Activated naive CD8-positive, alpha-beta T cell treated with anti-CD3 and anti-CD28 coated beads, Interleukin-2, amount 50 U/mL, for 24 hours (primary cell): Measurements from ENCODE around the gene BEST1.

Experiments used
- ATAC-seq: fragments of 150-1000 bp; cut with Tn5 transposase; one replicate; pipeline ENCODE4 v1.10.0; 2021
- DNase-seq: peaks from one replicate; pipeline ENCODE4 v3.0.0; 2021
- H3K27ac Mint-ChIP-seq: one replicate; pipeline ENCODE4 v1.8.0; 2021; ENCODE audit warnings: mild to moderate bottlenecking, mixed read lengths
- H3K27me3 Mint-ChIP-seq: one replicate; pipeline ENCODE4 v1.8.0; 2021; ENCODE audit warnings: mixed read lengths
- H3K36me3 Mint-ChIP-seq: one replicate; pipeline ENCODE4 v1.8.0; 2021; ENCODE audit warnings: low read depth, mixed read lengths
- H3K4me1 Mint-ChIP-seq: one replicate; pipeline ENCODE4 v1.8.0; 2021; ENCODE audit warnings: mixed read lengths
- H3K4me3 Mint-ChIP-seq: one replicate; pipeline ENCODE4 v1.8.0; 2021; ENCODE audit warnings: mild to moderate bottlenecking, moderate library complexity, mixed read lengths
- H3K9me3 Mint-ChIP-seq: one replicate; pipeline ENCODE4 v1.8.0; 2021; ENCODE audit warnings: mixed read lengths

Gene BEST1

DNA sequence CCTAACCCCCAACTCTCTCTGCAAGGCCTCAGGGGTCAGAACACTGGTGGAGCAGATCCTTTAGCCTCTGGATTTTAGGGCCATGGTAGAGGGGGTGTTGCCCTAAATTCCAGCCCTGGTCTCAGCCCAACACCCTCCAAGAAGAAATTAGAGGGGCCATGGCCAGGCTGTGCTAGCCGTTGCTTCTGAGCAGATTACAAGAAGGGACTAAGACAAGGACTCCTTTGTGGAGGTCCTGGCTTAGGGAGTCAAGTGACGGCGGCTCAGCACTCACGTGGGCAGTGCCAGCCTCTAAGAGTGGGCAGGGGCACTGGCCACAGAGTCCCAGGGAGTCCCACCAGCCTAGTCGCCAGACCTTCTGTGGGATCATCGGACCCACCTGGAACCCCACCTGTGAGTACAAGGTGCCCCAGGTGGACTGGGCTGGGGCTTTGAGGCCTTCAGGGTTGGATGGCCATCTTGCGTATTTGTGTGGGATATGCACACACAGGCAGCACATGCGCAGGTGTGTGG, at the start of gene BEST1:
BEST1 (plus strand) TSS at position 317 of the 513 bp plus-strand sequence. CDS start 1,456 bp downstream, outside the sequence.
- H3K4me1 Mint-ChIP-seq, result peaks cover 6% of the 10 kb centered on the region
- ATAC-seq, result no peak
- no peaks in the 10 kb centered on the region for H3K9me3 Mint-ChIP-seq
- no peak within 1 kb of the TSS for H3K27ac Mint-ChIP-seq
- peaks cover 12% of the 10 kb centered on the region for H3K27me3 Mint-ChIP-seq
- no peak within 1 kb of the TSS for H3K4me3 Mint-ChIP-seq
- no peaks in the 10 kb centered on the region for H3K36me3 Mint-ChIP-seq
- no peak for DNase-seq

DNA sequence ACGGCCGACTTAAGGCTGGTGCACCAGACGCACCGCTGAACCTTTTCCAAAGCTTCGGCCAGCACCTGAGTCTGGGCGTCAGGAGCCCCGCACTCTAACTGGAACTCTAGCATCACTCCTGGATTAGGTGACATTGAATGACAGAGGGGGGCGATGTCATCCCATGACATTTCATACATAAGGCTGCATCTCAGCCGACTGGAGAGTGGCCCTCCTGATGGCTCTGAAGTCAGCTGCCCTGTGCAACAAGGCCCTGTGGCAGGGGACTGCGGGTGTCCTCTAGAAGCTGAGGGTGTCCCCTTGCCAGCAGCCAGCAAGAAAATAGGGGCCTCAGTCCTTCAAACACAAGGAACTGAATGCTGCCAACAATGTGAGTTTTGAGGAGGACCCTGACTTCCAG, 48.8 kb upstream of the BEST1 start:
- no peak overlapping the region for H3K27ac Mint-ChIP-seq
- H3K9me3 Mint-ChIP-seq, result no peaks in the 10 kb centered on the region
- no peaks in the 10 kb centered on the region for H3K27me3 Mint-ChIP-seq
- peaks cover 4% of the 10 kb centered on the region for H3K4me1 Mint-ChIP-seq
- DNase-seq (no peak), ATAC-seq (no peak)
- no peaks in the 10 kb centered on the region for H3K36me3 Mint-ChIP-seq
- no peak overlapping the region for H3K4me3 Mint-ChIP-seq

DNA sequence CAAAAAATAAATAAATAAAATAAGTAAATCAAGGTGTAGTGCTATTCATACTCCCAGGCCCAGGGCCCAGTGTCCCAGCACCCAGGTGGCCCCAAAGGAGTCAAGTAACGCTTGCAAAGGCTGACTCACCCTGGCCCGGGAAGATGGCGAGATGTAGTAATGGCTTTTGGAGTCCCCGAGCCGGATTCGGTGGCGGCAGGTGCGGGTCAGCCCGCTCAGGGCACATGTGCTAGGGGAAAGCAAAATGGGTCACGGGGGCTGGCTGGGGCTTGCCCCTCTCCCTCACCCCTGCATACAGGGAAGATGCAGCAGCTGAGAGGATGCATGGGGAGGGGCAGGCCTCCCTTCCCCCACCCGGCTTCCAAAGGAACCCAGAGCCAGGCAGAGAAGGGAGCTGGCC, 47.8 kb upstream of the BEST1 start:
- H3K36me3 Mint-ChIP-seq, result no peaks in the 10 kb centered on the region
- ATAC-seq, result no peak
- no peak overlapping the region for H3K4me3 Mint-ChIP-seq
- H3K27ac Mint-ChIP-seq, result no peak overlapping the region
- DNase-seq, result no peak
- no peaks in the 10 kb centered on the region for H3K9me3 Mint-ChIP-seq
- no peaks in the 10 kb centered on the region for H3K27me3 Mint-ChIP-seq
- peaks cover 4% of the 10 kb centered on the region for H3K4me1 Mint-ChIP-seq

DNA sequence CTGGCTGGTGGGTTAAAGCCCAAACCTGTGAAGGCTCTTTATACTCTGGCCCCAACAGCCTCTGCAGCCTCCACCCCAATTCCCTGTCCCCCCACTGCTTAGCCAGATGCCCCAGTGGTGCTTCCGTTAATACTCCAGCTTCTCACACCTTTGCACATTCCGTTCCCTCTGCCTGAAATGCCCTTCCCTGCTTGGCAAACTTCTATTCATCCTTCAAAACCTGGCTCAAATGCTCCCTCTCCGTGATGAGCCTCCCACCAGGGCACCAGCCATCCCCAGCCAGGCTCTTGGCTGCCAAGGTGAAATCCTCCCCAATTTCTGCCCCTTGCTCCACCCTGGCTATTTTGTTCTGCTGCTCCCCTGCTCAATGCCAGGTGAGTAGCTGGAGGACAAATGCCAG, 46.3 kb upstream of the BEST1 start:
- DNase-seq, result no peak
- H3K9me3 Mint-ChIP-seq, result no peaks in the 10 kb centered on the region
- H3K36me3 Mint-ChIP-seq, result no peaks in the 10 kb centered on the region
- H3K4me1 Mint-ChIP-seq, result peaks cover 4% of the 10 kb centered on the region
- H3K4me3 Mint-ChIP-seq, result no peak overlapping the region
- H3K27ac Mint-ChIP-seq, result no peak overlapping the region
- H3K27me3 Mint-ChIP-seq, result no peaks in the 10 kb centered on the region
- no peak for ATAC-seq

DNA sequence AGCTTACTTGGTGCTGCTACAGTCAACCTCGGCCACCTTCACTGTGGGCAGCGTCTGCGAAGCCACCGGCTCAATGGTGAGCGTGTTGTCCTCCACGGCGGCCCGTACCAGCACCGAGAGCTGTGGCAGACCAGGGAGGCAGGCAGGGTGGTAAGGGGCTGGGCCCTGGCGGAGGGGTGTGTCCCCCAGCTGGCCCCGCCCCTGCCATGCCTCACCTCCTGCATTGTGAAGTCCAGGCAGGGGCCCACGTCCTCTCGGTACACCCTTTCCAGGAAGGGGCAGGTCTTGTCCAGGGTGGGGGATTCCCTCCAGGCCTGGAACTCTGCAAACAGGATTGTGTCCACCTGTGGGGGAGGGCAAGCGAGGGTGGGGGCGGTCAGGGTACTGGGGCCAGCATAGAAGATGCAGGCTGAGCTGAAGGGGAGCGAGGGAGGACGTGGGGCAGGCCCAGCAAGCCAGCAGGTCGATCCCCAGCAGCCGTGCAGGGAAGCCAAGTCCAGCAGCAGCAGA, 45.6 kb upstream of the BEST1 start:
- Mint-ChIP-seq H3K9me3 (no peaks in the 10 kb centered on the region), H3K4me3 (no peak overlapping the region), H3K27ac (no peak overlapping the region), H3K4me1 (no peaks in the 10 kb centered on the region), H3K36me3 (no peaks in the 10 kb centered on the region), H3K27me3 (no peaks in the 10 kb centered on the region)
- ATAC-seq (no peak), DNase-seq (no peak)

DNA sequence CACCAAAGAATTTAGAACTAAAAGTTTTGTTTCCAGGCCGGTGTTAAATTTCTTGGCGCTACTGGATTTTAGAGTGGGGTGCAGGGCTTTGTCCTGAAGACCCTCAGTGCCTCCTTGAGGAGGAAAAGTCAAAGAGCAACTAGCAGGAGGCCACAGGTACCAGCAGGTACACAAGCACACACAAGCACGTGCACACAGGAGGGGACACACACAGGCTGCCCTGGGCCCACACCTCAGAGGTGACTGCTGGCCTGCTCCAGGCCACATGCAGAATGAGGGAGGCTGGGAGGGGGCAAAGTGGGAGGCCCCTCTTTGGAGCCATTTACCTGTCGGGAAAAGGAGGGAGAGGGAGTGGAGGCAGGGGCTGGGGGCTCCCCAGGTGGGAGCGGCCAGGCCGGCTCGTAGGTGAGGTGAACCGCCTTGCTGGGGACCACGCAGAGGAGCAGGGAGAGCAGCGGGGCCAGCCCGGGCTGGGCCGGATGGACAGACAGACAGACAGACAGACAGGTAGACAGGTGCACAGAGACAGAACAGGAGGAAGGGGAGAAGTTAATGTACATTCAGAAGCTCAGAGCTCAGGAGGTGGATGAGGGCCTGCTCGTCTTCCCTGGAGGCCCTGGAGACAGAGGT, 45.0 kb upstream of the BEST1 start:
- Mint-ChIP-seq H3K36me3 (no peaks in the 10 kb centered on the region), H3K4me3 (no peak overlapping the region), H3K27ac (no peak overlapping the region), H3K27me3 (no peaks in the 10 kb centered on the region), H3K4me1 (no peaks in the 10 kb centered on the region), H3K9me3 (no peaks in the 10 kb centered on the region)
- ATAC-seq (no peak), DNase-seq (no peak)

DNA sequence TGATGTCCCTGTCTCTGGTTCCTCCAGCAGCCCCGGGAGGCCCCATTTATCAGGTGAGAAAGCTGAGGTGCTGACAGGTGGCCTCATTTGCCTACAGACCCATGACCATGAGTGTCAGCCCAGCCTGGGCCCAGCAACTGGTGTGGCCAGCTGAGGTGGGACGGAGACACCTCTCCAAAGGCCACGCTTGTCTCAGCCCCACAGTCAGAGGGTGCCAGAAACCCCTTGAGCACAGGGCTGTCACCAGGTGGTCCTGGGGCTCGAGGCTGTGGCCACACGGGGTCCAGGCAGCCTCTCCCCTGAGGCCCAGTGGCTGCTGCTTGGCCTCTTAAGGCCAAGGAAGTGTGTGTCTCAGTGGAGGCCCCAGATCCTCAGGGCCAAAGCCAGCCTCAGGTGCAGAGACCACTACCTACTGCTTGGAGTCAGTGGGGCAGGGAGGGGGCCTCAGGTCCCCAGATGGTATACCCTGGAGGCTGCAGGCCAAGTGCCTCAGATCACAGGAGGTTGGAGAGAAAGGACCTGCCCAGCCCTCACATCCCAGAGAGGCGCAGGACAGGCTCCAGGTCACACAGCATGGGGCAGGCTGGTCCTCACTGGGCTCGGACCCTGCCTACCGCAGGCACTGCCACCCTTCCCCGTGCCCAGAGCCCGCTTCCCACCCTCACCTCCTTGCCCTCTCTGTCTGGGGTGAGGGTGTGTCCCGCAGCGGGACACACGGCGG, 44.2 kb upstream of the BEST1 start:
- no peaks in the 10 kb centered on the region for H3K27me3 Mint-ChIP-seq
- no peaks in the 10 kb centered on the region for H3K9me3 Mint-ChIP-seq
- ATAC-seq (no peak), DNase-seq (no peak)
- H3K4me3 Mint-ChIP-seq, result no peak overlapping the region
- no peaks in the 10 kb centered on the region for H3K36me3 Mint-ChIP-seq
- H3K27ac Mint-ChIP-seq, result no peak overlapping the region
- no peaks in the 10 kb centered on the region for H3K4me1 Mint-ChIP-seq

DNA sequence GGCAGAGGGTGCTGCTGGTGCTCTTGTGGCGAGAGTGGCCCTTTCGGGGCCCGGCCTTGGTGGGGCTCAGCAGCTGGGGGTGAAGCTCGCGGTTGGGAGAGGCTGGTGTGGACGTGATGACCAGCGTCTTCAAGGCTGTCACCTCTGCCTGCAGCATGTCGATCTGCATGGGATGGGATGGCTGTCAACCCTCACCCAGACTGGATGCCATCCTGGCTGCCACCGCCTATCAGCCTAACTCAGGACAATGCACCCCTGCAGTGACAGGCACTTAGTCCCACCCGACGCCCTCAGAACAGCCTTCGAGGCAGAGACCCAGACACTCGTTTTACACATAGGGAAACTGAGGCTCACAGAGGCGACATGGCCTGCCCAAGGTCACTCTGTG, 43.6 kb upstream of the BEST1 start:
- Mint-ChIP-seq H3K4me3 (no peak overlapping the region), H3K9me3 (no peaks in the 10 kb centered on the region), H3K27me3 (no peaks in the 10 kb centered on the region), H3K27ac (no peak overlapping the region), H3K36me3 (no peaks in the 10 kb centered on the region), H3K4me1 (no peaks in the 10 kb centered on the region)
- no peak for DNase-seq
- ATAC-seq, result no peak

DNA sequence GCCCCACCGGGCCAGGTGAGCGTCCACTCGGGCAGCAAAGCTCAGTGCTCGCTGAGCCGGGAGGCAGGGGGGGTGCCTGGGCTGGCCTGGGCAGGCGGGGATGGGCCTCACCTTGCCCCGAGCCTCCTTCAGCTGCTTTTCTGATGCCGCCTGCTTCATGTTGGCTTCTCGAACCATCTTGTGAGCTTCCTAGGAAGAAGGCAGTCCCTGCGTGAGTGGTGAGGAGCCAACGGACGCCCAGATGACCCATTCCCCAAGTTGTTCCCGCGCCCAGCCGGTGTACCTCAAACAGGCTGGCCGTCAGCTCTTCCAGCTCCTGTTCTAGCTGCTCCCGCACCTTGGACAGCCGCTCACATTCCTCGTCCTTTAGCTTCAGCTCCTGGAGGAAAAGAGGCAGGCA, 42.9 kb upstream of the BEST1 start:
- Mint-ChIP-seq H3K36me3 (no peaks in the 10 kb centered on the region), H3K27ac (no peak overlapping the region), H3K4me3 (no peak overlapping the region), H3K9me3 (no peaks in the 10 kb centered on the region), H3K4me1 (no peaks in the 10 kb centered on the region), H3K27me3 (no peaks in the 10 kb centered on the region)
- ATAC-seq (no peak), DNase-seq (no peak)

DNA sequence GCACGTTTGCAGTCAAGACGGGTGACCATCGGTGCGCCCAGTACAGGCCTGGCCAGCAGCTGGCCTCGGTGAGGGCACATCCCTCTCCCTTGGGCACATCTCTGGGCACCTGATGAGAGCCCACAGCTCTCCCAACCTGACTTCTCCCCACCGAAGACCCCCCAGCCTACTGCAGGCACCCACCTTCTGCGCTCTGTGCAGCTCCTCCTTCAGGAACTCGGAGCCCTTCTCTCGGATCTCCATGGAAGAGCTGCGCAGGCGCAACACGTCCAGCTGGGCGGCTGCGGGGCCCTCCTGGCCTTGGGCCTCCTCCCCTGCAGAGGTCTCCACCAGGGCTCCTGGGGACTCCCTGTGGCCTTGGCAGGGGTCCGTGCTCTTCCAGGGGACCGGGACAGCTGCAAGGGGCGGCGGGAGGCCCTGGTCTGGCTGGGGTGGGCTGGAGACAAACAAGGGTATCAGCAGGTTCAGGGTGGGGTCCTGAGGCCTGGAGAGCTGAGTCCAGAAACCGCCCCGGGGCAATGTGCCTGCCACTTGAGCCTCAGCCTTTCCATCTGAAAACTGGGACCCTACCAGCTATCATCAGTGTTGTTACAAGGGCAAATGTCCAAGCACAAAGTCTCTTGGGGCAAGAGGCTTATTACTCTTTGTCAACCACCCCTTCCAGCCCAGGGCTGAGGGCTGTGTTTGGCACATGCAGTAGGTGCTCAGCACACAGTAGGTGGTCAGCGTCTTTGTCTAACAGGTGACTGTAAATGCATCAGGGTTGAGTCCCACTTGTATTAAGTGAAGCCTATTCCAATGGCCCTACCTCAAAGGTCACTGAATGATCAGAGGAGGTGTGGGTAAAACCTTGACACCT, 42.1 kb upstream of the BEST1 start:
- Mint-ChIP-seq H3K27ac (no peak overlapping the region), H3K4me3 (no peak overlapping the region), H3K36me3 (no peaks in the 10 kb centered on the region), H3K9me3 (no peaks in the 10 kb centered on the region), H3K4me1 (no peaks in the 10 kb centered on the region), H3K27me3 (peaks cover 4% of the 10 kb centered on the region)
- DNase-seq, result no peak
- ATAC-seq, result no peak

DNA sequence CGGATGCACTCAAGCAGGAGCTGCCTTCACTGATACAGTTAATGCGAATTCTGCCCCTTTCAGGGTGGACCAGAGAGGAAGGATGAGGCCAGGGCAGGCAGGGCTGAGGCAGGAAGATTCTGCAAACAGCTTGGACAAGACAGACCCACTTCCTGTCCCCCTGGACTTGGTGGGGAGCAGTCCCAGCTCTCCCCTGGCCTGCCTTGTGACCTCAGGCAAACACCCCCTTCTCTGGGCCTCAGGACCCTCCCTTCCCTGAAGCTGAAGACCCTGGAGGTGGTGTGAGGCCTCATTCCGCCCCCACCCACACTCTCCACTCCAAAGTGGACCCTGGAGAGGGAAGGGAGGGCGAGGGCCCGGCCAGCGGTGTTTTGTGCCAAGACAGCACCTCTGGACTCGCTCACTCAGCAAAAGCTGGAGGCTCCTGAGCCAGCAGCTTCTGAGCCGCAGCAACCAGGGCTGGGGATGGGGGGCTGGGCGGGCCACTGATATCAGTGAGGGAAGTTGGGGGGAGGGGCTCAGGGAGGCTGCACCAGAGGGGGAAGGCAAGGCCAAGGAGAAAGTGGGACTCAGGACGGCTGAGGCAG, 41.3 kb upstream of the BEST1 start:
- peaks cover 5% of the 10 kb centered on the region for H3K27me3 Mint-ChIP-seq
- DNase-seq (no peak), ATAC-seq (no peak)
- H3K36me3 Mint-ChIP-seq, result no peaks in the 10 kb centered on the region
- no peak overlapping the region for H3K4me3 Mint-ChIP-seq
- no peaks in the 10 kb centered on the region for H3K9me3 Mint-ChIP-seq
- no peaks in the 10 kb centered on the region for H3K4me1 Mint-ChIP-seq
- H3K27ac Mint-ChIP-seq, result no peak overlapping the region

DNA sequence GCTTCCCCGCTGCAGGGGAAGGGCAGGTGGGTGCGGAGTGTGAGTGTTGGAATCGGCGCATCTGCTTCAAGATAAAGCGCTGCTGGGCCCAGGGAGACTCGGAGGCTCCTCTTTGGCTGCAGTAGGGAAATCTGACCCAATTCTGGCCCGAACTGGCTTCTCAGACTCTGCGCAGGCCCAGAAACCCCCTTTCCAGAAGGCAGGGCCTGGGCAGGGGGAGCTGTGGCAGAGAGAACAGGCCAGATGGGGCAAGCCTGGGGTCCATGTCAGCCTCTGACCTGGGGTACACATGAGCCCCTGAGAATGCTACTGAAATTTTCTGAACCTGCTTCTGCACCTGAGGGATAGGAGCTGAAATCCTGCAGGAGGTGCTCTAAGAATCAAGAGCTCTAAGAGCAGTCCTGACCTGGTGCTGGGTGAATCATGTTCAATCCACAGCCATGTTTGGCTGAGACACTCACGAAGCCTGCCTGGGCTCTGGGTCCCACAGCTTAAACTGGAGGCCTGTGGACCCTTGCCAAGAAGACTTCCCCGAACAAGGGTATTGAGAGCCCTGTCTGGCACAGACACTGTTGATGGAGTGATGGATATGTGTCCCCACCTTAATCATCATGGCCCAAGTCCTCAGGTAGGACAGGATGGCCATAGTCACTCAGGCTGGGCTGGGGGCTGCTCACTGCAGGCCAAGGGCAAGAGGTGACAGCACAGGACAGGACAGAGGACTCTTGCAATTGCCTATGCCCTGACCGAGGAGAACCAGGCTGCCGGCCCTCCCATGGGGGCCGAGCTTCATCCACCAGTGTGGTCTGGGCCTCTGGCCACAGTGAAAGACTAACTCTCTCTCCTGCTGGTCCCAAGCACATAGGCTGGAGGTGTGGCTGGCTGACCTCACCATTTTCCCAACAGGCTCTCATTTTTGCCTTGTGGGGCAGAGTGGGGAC, 39.7 kb upstream of the BEST1 start:
- H3K27me3 Mint-ChIP-seq, result peaks cover 14% of the 10 kb centered on the region
- no peak for ATAC-seq
- no peak overlapping the region for H3K4me3 Mint-ChIP-seq

DNA sequence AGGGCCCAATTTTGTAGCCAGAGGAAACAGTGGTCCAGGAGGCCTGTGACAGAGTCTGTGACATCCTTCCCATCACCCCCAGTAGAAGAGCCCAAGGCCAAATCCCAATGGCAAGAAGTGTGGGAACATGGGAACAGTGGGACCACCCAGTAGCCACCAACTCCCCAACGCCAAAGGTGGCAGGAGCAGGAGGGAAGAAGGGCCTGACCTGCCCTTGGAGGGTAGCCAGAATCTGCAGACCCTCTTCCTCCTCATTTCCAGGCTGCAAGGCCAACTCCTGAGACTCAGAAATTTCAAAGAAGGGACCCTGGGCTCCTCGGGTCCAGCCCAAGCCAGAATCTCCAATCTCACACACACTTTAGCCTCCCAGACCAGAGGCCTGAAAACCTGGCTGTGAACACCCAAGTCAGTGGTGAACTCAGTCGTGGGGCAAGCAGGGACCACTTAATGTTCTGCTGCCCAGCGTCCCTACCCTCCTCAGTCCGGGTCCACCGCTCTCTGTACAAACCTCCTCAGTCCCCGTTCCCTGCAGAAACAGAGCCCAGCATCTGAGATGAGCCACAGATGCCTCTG, 38.9 kb upstream of the BEST1 start:
- Mint-ChIP-seq H3K27ac (no peak overlapping the region), H3K4me3 (no peak overlapping the region), H3K4me1 (no peaks in the 10 kb centered on the region), H3K27me3 (peaks cover 18% of the 10 kb centered on the region), H3K9me3 (no peaks in the 10 kb centered on the region), H3K36me3 (no peaks in the 10 kb centered on the region)
- no peak for ATAC-seq
- DNase-seq, result no peak

More for the DNA sequence above, 39.7 kb upstream of the BEST1 start:
- H3K9me3 Mint-ChIP-seq, result no peaks in the 10 kb centered on the region
- DNase-seq, result no peak
- no peaks in the 10 kb centered on the region for H3K36me3 Mint-ChIP-seq
- no peaks in the 10 kb centered on the region for H3K4me1 Mint-ChIP-seq
- no peak overlapping the region for H3K27ac Mint-ChIP-seq
